Activated T-helper 17 cell treated with anti-CD3 and anti-CD28 coated beads, Interleukin-2, amount 50 U/mL, for 72 hours (primary cell): ENCODE data around the gene ALG1L2. TPM values are rescaled to one million over a fixed set of nuclear protein-coding genes. Genes with fewer than 3 reads are reported as not detected.
"Not testable (repeated sequence)": the region's sequence is repeated elsewhere in the genome, so short reads cannot be mapped to it uniquely, and the experiment has no call there.

Experiments
- ATAC-seq: fragments of 150-1000 bp; cut with Tn5 transposase; replicated peaks from 2 replicates; pipeline ENCODE4 v1.10.0; 2021; ENCODE audit warnings: mild to moderate bottlenecking, moderate library complexity
- H3K27ac Mint-ChIP-seq: one replicate; pipeline ENCODE4 v1.8.0; 2022; ENCODE audit warnings: mixed read lengths
- H3K27me3 Mint-ChIP-seq: one replicate; pipeline ENCODE4 v1.8.0; 2022; ENCODE audit warnings: mixed read lengths
- H3K36me3 Mint-ChIP-seq: one replicate; pipeline ENCODE4 v1.8.0; 2022; ENCODE audit warnings: low read depth, mild to moderate bottlenecking, mixed read lengths
- H3K4me1 Mint-ChIP-seq: one replicate; pipeline ENCODE4 v1.8.0; 2022; ENCODE audit warnings: mixed read lengths
- H3K4me3 Mint-ChIP-seq: one replicate; pipeline ENCODE4 v1.8.0; 2022; ENCODE audit warnings: mild to moderate bottlenecking, mixed read lengths
- H3K9me3 Mint-ChIP-seq: one replicate; pipeline ENCODE4 v1.8.0; 2022; ENCODE audit warnings: mixed read lengths
- total RNA-seq, 2 donors: library from RNA; stranded (reverse); gene quantifications; one replicate each; pipeline ENCODE4 v1.2.3, GENCODE V29; 2022

ALG1L2 gene, protein sequence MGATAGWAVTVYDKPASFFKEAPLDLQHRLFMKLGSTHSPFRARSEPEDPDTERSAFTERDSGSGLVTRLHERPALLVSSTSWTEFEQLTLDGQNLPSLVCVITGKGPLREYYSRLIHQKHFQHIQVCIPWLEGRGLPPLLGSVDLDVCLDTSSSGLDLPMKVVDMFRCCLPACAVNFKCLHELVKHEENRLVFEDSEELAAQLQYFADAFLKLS
- total RNA-seq: 1 to 10 TPM; 1.1 to 1.7 TPM

DNA sequence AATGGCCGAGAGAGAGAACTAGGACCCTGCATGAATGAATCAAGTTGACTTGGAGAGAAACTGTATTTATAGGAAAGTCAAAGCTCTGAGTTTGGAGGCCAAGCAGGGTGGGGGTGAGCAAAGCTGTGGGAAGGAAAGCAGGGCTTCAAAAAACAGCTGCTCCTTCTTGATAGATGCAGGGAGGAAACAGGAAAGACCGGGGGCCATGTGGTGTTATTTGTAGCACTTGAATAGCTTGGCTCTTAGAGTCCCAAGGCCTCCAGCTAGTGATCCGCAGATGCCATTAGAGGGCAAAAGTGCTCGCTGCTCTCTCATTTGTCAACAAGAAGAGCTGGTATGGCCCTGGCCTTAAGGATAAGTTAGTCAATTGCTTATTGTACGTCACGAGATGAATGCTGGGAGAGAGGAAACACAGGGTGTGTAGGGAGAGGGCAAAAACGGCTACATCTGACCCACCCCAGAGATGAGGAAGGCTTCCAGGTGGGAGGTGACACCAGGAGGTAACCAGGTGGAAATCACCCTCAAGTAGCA is at the start of gene ALG1L2:
Gene ALG1L2 (plus strand): TSS at position 481 of the 531 bp plus-strand sequence. CDS start 186 bp downstream, outside the sequence.
- no peak for ATAC-seq
- no peak within 1 kb of the TSS for H3K4me3 Mint-ChIP-seq
- no peak within 1 kb of the TSS for H3K27ac Mint-ChIP-seq
- H3K36me3 Mint-ChIP-seq: no peaks in the 10 kb centered on the region
- no peaks in the 10 kb centered on the region for H3K4me1 Mint-ChIP-seq
- H3K9me3 Mint-ChIP-seq: no peaks in the 10 kb centered on the region
- H3K27me3 Mint-ChIP-seq: peaks cover 15% of the 10 kb centered on the region

DNA sequence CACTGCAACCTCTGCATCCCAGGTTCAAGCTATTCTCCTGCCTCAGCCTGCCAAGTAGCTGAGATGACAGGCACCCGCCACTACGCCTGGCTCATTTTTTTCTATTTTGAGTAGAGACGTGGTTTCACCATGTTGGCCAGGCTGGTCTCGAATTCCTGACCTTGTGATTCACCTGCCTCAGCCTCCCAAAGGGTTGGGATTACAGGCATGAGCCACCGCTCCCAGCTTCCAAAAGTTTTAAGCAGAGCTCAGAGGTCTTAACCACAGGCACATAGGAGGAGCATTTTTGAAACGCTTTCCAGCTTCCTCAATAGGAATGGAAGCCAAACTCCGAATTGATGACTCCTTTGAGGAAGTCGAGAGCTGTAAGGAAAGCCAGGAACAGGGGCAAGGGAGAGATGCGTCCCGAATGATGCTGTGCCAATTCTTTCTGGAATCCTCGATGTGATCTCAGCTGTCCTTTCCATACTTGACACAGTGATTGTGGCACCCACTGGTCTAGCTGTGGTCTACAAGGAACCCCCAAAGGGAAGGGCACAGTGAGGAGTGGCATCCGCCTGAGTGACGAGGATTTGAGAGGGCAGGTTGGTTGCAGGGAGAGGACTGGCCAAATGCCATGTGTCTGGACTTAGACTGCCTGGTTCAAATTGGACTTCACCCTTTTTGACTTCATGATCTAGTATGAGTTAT is 44.4 kb upstream of the ALG1L2 start:
- H3K4me3 Mint-ChIP-seq, H3K9me3 Mint-ChIP-seq, H3K4me1 Mint-ChIP-seq, H3K27ac Mint-ChIP-seq, H3K27me3 Mint-ChIP-seq, ATAC-seq, H3K36me3 Mint-ChIP-seq: not testable (repeated sequence)

DNA sequence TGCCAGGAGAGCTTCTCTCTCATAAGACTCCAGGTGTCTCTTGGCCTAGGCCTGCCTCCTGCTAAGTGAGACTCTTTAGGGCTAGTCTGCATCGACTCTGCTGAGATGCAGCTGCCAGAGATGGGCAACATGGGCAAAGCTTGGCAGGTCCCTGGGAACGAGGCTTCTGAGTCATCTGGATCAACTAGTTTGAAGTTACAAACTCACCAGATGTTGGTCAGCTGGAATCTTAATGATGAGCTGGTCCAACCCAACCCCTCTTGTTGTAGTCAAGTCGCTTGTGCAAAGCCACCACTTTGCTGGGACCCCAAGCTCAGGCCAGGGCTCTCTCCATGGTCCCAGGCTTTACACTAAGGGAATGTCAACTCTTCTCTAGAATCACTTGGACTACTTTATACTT is 38.9 kb upstream of the ALG1L2 start:
- ATAC-seq, H3K27ac Mint-ChIP-seq, H3K4me1 Mint-ChIP-seq, H3K4me3 Mint-ChIP-seq, H3K27me3 Mint-ChIP-seq, H3K9me3 Mint-ChIP-seq, H3K36me3 Mint-ChIP-seq: not testable (repeated sequence)

DNA sequence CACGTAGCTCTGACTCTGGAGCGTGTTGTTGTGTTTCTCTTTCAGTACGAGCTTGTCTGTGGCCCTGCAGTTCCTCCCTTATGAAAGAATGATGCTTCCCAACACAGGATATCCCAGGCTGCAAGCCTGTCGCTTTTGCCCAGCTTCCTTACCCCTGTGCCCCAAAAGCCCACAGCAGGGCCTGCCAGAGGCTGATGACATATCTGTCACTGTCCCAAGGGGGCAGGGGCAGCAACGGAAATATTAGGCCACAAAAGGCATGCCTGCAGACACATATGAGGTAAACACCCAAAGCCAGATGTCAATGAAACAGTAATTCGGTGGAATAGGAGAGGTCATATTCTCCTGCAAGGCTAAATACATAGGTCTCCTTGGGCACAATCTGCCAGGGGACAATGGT is 38.0 kb upstream of the ALG1L2 start:
- not testable (repeated sequence) for ATAC-seq, H3K27ac Mint-ChIP-seq, H3K36me3 Mint-ChIP-seq, H3K27me3 Mint-ChIP-seq, H3K4me3 Mint-ChIP-seq, H3K9me3 Mint-ChIP-seq, H3K4me1 Mint-ChIP-seq

DNA sequence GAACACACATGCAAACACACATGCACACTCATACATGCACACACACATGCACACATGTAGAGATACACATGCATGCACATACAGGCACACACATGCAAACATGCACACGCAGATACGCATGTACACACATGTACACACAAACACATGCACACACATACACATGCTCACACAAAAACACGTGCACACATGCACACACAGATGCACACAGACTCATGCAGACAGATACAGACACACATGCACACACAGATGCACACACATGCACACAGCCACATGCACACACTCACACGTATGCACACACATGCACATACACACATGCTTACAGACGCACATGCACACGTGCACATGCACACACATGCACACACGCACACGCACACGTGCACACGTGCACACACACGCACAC is 37.3 kb upstream of the ALG1L2 start:
- no peak for ATAC-seq
- no peak overlapping the region for H3K4me3 Mint-ChIP-seq
- H3K9me3 Mint-ChIP-seq: no peaks in the 10 kb centered on the region
- H3K27ac Mint-ChIP-seq: no peak overlapping the region
- H3K36me3 Mint-ChIP-seq: no peaks in the 10 kb centered on the region
- no peaks in the 10 kb centered on the region for H3K4me1 Mint-ChIP-seq
- H3K27me3 Mint-ChIP-seq: no peaks in the 10 kb centered on the region

DNA sequence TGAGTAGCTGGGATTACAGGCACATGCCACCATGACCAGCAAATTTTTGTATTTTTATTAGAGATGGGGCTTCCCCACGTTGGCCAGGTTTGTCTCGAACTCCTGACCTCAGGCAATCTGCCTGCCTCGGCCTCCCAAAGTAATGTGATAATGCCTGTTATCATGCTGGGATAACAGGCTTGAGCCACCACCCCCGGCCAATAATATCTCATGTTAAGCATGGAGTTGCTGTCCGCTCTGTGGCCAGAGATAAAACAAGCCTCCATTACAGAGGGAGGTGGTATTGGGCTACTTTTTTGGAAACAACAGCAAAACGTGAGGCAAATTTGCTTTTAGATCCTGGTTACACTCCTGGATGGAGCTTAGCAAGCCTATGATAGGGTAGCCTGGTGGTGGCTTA is 32.9 kb upstream of the ALG1L2 start:
- Mint-ChIP-seq H3K4me1 (no peaks in the 10 kb centered on the region), H3K4me3 (no peak overlapping the region), H3K27ac (no peak overlapping the region), H3K36me3 (no peaks in the 10 kb centered on the region), H3K9me3 (no peaks in the 10 kb centered on the region), H3K27me3 (peaks cover 5% of the 10 kb centered on the region)
- ATAC-seq: no peak

DNA sequence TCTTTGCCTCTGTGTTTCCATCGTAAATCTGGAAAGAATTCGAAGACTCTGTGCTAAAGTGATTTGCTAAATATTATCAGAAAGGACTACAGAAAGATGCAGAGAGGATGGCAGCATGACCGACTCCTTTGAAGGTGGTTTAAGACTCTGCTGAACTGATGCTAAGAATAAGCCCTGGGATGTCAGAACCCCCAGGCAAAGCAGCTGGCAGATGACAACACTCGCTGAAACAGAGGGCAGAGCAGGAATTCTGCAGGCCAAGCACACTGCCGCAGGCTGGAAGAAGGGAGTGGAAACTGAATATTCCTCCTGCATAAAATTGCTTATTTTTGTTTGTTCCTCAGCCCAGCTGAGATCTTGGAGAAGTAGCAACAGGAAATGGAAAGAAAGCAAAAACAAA is 29.3 kb upstream of the ALG1L2 start:
- H3K27ac Mint-ChIP-seq, H3K9me3 Mint-ChIP-seq, H3K4me1 Mint-ChIP-seq, H3K27me3 Mint-ChIP-seq, H3K36me3 Mint-ChIP-seq, ATAC-seq, H3K4me3 Mint-ChIP-seq: not testable (repeated sequence)

DNA sequence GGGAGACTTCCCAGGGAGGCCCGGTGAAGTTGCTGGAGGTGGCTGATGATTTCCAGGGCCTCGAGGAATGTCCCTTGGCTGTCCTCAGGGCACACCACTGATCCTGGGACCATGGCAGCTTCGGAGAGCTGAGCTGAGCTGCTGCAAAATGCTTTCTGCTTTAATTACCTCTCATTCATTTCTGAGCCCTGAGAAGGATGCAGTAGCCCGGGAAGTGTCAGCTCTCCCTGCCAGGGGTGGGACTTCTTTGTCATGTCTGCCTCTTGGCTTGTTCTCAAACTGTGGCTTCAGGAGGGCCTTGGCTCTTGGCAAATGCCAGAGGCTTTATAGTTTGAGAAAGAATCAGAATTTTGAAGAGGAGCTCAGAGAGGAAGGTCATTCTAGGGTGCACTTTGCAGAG is 28.7 kb upstream of the ALG1L2 start:
- not testable (repeated sequence) for H3K27me3 Mint-ChIP-seq, H3K9me3 Mint-ChIP-seq, H3K27ac Mint-ChIP-seq, H3K4me1 Mint-ChIP-seq, H3K4me3 Mint-ChIP-seq, H3K36me3 Mint-ChIP-seq, ATAC-seq

DNA sequence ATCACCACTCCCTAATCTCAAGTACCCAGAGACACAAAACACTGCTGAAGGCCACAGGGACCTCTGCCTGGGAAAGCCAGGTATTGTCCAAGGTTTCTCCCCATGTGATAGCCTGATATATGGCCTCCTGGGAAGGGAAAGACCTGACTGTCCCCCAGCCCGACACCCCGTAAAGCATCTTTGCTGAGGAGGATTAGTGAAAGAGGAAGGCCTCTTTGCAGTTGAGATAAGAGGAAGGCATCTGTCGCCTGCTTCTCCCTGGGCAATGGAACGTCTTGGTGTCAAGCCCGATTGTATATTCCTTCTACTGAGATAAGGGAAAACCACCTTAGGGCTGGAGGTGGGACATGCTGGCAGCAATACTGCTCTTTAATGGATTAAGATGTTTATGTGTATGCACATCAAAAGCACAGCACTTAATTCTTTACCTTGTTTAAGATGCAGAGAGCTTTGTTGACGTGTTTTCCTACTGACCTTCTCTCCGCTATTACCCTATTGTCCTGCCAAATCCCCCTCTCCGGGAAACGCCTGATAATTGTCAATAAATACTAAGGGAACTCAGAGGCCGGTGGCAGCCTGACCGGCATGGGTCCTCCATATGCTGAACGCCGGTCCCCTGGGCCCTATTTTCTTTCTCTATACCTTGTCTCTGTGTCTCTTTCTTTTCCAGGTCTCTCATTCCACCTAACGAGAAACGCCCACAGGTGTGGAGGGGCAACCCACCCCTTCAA is 23.9 kb upstream of the ALG1L2 start:
- not testable (repeated sequence) for H3K27ac Mint-ChIP-seq, H3K36me3 Mint-ChIP-seq, H3K4me1 Mint-ChIP-seq, ATAC-seq, H3K4me3 Mint-ChIP-seq, H3K9me3 Mint-ChIP-seq
- H3K27me3 Mint-ChIP-seq: peaks cover 25% of the 10 kb centered on the region

DNA sequence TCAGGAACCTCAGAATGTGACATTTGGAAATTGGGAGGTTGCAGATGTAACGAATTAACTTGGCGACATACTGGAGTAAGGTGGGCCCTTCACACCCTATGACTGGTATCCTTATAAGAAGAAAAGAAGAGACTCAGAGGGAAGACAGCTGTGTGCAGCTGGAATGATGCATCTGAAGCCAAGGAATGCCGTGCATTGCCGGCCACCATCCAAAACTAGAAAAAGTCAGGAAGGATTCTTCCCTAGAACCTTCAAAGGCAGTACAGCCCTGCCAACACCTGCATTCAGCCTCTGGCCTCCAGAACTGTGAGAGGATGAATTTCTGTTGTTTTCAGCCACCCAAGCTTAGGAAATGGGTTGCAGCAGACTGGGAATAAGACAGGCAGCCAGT is 23.4 kb upstream of the ALG1L2 start:
- not testable (repeated sequence) for H3K4me1 Mint-ChIP-seq, H3K27ac Mint-ChIP-seq, H3K36me3 Mint-ChIP-seq, H3K9me3 Mint-ChIP-seq, ATAC-seq, H3K4me3 Mint-ChIP-seq
- H3K27me3 Mint-ChIP-seq: peaks cover 25% of the 10 kb centered on the region

DNA sequence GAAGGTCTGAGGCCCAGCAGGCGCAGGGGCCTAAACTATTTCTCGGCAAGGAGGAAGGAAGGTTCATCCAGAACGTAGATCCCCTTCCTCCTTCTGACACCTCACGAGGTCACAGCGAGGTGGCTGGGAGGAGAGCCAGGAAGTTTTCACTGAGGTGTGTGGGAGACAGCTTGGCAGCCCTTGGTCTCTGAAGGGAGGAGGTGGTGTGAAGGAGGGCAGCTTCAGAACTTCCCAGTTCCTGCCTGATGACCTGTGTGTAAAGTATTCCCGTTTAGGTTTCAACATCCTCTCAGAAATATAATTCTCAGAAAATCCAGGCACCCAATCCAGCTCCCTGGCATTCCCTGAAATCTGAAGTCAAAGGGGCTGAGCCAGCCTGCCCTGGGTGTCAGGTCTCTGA is 22.9 kb upstream of the ALG1L2 start:
- not testable (repeated sequence) for H3K4me3 Mint-ChIP-seq, H3K4me1 Mint-ChIP-seq, H3K36me3 Mint-ChIP-seq, H3K27ac Mint-ChIP-seq, H3K9me3 Mint-ChIP-seq, ATAC-seq
- peaks cover 25% of the 10 kb centered on the region for H3K27me3 Mint-ChIP-seq

DNA sequence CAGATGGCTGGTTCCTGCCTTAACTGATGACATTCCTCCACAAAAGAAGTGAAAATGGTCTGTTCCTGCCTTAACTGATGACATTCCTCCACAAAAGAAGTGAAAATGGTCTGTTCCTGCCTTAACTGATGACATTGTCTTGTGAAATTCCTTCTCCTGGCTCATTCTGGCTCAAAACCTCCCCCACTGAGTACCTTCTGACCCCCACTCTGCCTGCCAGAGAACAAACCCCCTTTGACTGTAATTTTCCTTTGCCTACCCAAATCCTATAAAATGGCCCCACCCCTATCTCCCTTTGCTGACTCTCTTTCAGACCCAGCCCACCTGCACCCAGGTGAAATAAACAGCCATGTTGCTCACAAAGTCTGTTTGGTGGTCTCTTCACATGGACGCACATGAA is 22.5 kb upstream of the ALG1L2 start:
- H3K36me3 Mint-ChIP-seq, H3K4me1 Mint-ChIP-seq, H3K4me3 Mint-ChIP-seq: not testable (repeated sequence)

DNA sequence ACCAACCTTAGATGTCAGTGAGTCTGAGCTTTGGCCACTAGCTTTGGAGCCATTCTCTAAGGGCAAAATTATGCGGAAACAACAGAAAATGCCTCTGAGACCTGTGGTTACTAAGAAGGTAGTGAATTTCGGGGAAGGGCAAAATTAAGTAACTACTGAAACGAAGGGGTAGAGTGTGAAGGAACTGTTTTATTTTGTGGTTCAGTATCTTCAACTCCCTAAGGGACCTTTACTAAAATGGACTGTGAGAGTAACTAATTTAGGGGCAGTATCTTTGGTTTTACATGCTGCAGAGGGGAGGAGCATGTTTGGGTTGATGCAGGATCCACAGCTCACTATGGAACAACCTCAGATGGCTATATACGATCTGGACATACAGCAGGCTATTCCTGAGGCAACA is 8.0 kb upstream of the ALG1L2 start:
- peaks cover 21% of the 10 kb centered on the region for H3K27me3 Mint-ChIP-seq
- peaks cover 7% of the 10 kb centered on the region for H3K9me3 Mint-ChIP-seq
- ATAC-seq: no peak
- H3K36me3 Mint-ChIP-seq: no peaks in the 10 kb centered on the region
- H3K4me1 Mint-ChIP-seq: no peaks in the 10 kb centered on the region
- H3K27ac Mint-ChIP-seq: no peak overlapping the region
- no peak overlapping the region for H3K4me3 Mint-ChIP-seq

More for the DNA sequence above, 22.5 kb upstream of the ALG1L2 start:
- ATAC-seq, H3K27ac Mint-ChIP-seq, H3K9me3 Mint-ChIP-seq: not testable (repeated sequence)
- H3K27me3 Mint-ChIP-seq: peaks cover 25% of the 10 kb centered on the region

DNA sequence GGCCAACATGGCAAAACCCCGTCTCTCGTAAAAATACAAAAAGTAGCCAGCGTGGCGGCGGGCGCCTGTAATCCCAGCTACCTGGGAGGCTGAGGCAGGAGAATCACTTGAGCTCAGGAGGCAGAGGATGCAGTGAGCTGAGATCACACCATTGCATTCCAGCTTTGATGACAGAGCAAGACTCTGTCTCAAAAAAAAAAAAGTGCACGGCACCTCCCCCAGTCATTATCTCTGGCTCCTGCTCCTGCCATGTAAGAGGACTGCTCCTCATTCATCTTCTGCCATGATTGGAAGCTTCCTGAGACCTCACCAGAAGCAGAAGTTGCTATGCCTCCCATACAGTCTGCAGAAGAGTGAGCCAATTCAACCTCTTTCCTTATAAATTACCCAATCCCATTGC is 4.0 kb upstream of the ALG1L2 start:
- no peak for ATAC-seq
- H3K4me1 Mint-ChIP-seq: no peaks in the 10 kb centered on the region
- H3K9me3 Mint-ChIP-seq: peaks cover 4% of the 10 kb centered on the region
- no peak overlapping the region for H3K27ac Mint-ChIP-seq
- peaks cover 26% of the 10 kb centered on the region for H3K27me3 Mint-ChIP-seq
- no peaks in the 10 kb centered on the region for H3K36me3 Mint-ChIP-seq
- H3K4me3 Mint-ChIP-seq: no peak overlapping the region
